ENCODE measurements around the gene GFM1.

GFM1 gene

DNA sequence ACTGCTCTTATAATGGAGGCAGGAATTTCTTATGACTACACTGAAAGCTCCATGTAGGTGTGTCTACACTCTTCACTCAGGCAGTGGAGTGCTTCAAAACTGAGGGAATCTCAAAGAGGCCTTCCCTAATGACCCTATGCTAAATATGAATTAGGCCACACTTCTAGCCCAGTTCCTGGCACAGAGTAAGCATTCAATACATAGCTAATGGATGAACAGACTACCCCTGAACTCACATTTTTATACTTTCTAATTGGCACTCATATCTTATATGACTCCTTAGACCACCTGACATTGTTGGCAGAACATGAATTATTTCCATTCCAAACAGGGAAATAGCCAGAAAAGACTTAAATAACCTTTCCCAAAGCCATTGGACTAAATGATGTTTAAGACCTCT, 84.5 kb downstream of the GFM1 start:
- no peak for DNase-seq

DNA sequence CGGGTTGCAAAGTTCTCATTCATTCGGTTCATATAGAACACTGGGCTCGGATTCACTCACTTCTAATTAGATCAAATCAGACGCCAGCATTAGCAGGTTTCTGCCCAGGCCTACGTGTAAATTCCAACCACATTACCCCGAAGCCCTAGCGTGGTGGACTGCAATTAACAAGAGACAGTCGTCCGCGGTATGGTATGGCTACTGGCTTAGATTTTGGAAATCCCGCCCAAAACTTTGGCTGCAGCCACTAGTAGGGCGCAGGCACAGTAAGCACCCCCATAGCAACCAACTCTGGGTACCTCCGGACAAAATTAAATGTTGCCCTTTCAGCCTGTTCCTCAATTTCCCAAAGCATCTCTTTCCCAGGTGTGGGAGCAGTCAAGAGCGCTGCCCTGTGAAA, 87.2 kb downstream of the GFM1 start:
- no peak for DNase-seq

GRCh38 chr3:158731938-158732855, 87.9 kb downstream of the GFM1 start, which contains the start of gene RARRES1:
TSS of gene RARRES1 (minus strand) at chr3:158732457. CDS start at chr3:158732415, 42 bp downstream.
- DNase-seq: no peak

DNA sequence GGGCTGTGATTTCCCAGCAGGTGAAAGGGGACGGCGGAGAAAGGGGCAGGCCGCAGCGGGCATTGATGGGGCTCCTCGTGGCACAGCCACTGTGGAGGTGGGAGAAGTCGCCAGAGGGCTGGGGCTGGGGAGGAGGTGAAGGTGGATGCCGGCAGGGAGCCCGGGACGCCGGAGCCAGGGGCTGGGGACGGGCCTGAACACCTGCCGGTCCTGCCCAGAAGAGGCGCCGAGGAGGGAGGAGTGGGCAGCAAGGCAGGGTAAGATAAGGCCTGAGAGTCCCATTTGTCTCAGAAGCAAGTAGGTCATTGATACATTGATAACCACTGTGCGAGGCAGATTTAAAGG, 88.5 kb downstream of the GFM1 start:
- DNase-seq: no peak

DNA sequence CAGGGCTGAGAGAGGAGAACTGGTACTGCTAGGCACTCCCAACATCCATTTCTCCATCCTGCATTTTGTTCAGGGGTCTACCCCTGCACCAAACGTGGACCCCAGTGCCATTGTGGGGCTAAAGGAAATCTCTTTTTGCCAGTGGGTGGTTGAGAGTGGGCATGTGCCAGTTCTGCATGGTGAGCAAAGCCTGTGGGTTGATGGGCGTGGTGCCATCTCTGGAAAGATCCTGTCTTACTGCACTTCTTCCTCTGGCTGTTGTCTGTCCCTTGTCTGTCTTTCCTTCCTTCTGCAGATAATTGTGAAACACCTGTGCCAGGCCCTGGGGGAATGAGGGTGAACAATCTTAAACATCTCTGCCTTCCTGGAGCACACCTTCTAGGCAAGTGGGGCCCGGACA, 89.3 kb downstream of the GFM1 start:
- DNase-seq: no peak

GRCh38 chr3:158735296-158736033, 91.1 kb downstream of the GFM1 start:
- no peak for DNase-seq

DNA sequence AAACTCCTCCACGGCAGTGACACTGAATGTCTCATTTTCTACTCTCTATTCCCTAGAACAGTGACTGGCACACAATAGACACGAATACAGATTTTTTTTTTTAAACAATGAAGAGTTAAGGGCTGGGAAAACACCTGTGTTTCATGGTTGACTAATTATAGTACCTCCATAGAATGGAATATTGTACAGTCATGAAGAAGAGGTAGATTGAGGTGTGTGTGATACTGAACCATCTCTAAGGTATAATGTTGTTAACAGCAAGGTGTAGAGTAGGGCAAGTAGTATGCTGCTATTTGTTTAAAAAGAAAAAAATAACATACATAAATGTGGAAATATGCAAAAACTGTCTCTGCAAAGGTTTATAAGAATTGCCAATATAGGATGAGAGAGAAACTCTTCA, 93.1 kb downstream of the GFM1 start:
- DNase-seq: no peak

GRCh38 chr3:158737976-158738615, 93.8 kb downstream of the GFM1 start:
- DNase-seq: no peak

GRCh38 chr3:158738653-158739052, 94.3 kb downstream of the GFM1 start:
- DNase-seq: no peak

DNA sequence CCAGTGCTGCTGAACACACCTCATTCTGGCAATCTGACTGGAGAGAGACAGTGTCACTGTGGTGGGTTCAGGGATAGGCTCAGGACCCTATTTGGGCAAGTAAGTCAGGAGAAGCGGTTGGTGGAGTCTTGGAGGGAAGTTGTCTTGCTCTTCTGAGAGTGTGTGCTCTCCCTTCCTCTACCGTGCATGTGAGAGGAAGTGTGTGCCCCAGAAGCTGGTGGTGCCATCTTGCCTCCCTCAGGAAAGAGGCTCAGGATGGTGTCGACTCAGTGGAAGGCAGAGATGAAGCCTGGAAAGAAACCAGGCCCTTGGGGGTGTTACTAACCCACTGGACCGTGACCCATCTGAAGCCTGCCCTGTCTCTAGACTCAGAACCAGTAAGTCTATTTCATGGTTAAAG, 94.8 kb downstream of the GFM1 start:
- DNase-seq: no peak

DNA sequence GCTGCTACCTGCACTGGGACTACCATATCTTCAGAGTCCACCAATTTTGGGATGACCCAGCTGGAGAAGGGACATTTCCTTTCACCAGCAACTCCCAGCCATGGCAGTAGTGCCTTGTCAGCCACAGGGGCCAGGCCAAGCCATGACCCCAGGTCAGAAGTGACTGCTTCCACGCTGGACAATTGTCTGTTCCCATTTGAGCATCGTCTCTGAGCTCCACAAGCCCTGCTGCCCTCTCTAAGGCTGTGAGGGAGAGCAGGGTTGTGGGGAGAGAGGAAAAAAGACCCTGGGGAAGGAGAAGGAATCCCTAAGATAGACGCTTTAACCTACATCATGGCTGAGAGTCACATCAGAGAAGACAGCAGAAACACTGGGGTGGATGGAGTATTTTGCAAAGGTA, 95.3 kb downstream of the GFM1 start:
- no peak for DNase-seq

All from CD4-positive, alpha-beta T cell treated with Interleukin-15 for 1 hour (primary cell).